Gastrocnemius medialis (tissue), 4 donors: ENCODE data around the gene MRPL39. TPM values are rescaled to one million over a fixed set of nuclear protein-coding genes. Genes with fewer than 3 reads are reported as not detected.

Experiments used
- ATAC-seq, 2 donors: fragments of 150-250 bp; one replicate each; pipeline ENCODE4 v1.9.1; 2016
- DNase-seq, 2 donors: peaks; one replicate each; pipeline ENCODE4 v3.0.0-alpha.2; 2019
- H3K27ac ChIP-seq, 4 donors: fragments of 200-600 bp; sonication (generic); 1 replicate in 1 of 4; 2 replicates in 3 of 4; pipeline ENCODE4 v1.5.1; 2016 to 2018; ENCODE audit warnings: mild to moderate bottlenecking in 2 of 4, moderate library complexity in 1 of 4
- H3K27me3 ChIP-seq, 3 donors: fragments of 200-600 bp; sonication (generic) in 2 of 3; 1 replicate in 1 of 3; 2 replicates in 2 of 3; pipeline versions ENCODE4 v1.5.1 to v1.6.0; 2016 to 2019; ENCODE audit warnings: mild to moderate bottlenecking in 1 of 3, moderate library complexity in 1 of 3
- H3K36me3 ChIP-seq, 2 donors: fragments of 200-600 bp; sonication (generic) in 1 of 2; one replicate each; pipeline ENCODE4 v1.5.1; 2017 to 2018
- H3K4me1 ChIP-seq, 2 donors: fragments of 200-600 bp; sonication (generic) in 1 of 2; one replicate each; pipeline ENCODE4 v1.5.1; 2016 to 2017; ENCODE audit warnings: mild to moderate bottlenecking in 2 of 2
- H3K4me3 ChIP-seq, 4 donors: fragments of 200-600 bp; sonication (generic) in 3 of 4; 1 replicate in 1 of 4; 2 replicates in 3 of 4; pipeline ENCODE4 v1.5.1; 2016 to 2019; ENCODE audit warnings: mild to moderate bottlenecking in 2 of 4
- H3K9me3 ChIP-seq, 3 donors: fragments of 200-600 bp; sonication (generic) in 2 of 3; 1 replicate in 1 of 3; 2 replicates in 2 of 3; pipeline ENCODE4 v1.5.1; 2016 to 2019
- POLR2A ChIP-seq, 2 donors: fragments of 450-650 bp; IDR thresholded peaks; one replicate each; pipeline ENCODE4 v1.6.1; 2017; ENCODE audit warnings: antibody characterized with exemption in 2 of 2, mild to moderate bottlenecking in 2 of 2, moderate library complexity in 2 of 2
- in situ Hi-C, 4 donors: fragments of 200-750 bp; cut with MboI; loops; one replicate each; pipeline versions ENCODE4 v1.15.0 to v1.8.0; 2017; ENCODE audit warnings: low sequenced_read_pairs in 4 of 4
- intact Hi-C: fragments of 100-400 bp; cut with DNase I; formaldehyde crosslinking; loops from one replicate; pipeline ENCODE4 v1.15.1; 2023; ENCODE audit warnings: low total_unique reads
- total RNA-seq, 4 donors: library from RNA; depleted of rRNA; stranded (reverse); fragments of >200 nt; gene quantifications; one replicate each; pipeline versions ENCODE4 v1.1.0 to v1.2.3, GENCODE V29; 2016
- TF ChIP-seq, protein P1 (sequence below), 5 experiments: fragments of 450-650 bp in 3 of 5; fragments of 200-600 bp in 2 of 5; sonication (generic) in 2 of 5; IDR thresholded peaks in 4 of 5; conservative IDR thresholded peaks in 1 of 5; 1 replicate in 4 of 5; 2 replicates in 1 of 5; pipeline ENCODE4 v1.5.1; 2016 to 2019; ENCODE audit warnings: antibody characterized with exemption in 5 of 5, mild to moderate bottlenecking in 3 of 5, moderate library complexity in 3 of 5

MRPL39 gene
- total RNA-seq, 4 donors from 2014 or later: 27.1 to 56.6 (median 39.0) TPM

DNA sequence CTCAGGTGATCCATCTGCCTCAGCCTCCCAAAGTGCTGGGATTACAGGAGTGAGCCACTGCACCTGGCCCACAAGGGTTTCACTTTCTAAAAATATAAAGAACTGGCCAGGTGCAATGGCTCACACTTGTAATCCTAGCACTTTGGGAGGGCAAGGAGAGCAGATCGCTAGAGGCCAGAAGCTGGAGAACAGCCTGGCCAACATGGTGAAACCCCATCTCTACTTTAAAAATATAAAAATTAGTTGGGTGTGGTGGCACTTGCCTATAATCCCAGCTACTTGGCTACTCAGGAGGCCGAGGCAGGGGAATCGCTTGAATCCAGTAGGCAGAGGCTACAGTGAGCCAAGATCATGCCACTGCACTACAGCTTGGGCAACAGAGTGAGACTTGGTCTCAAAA lies 25.7 kb downstream of the MRPL39 start:
- ATAC-seq: no peak
- intact Hi-C loops: no loop called here
- Histone ChIP-seq H3K36me3 (peaks cover 0 to 9% of the 10 kb centered on the region in 2 donors), H3K27ac (no peak overlapping the region), H3K9me3 (no peaks in the 10 kb centered on the region), H3K4me1 (no peaks in the 10 kb centered on the region), H3K27me3 (no peaks in the 10 kb centered on the region), H3K4me3 (no peak overlapping the region)
- TF ChIP-seq, protein P1, sequence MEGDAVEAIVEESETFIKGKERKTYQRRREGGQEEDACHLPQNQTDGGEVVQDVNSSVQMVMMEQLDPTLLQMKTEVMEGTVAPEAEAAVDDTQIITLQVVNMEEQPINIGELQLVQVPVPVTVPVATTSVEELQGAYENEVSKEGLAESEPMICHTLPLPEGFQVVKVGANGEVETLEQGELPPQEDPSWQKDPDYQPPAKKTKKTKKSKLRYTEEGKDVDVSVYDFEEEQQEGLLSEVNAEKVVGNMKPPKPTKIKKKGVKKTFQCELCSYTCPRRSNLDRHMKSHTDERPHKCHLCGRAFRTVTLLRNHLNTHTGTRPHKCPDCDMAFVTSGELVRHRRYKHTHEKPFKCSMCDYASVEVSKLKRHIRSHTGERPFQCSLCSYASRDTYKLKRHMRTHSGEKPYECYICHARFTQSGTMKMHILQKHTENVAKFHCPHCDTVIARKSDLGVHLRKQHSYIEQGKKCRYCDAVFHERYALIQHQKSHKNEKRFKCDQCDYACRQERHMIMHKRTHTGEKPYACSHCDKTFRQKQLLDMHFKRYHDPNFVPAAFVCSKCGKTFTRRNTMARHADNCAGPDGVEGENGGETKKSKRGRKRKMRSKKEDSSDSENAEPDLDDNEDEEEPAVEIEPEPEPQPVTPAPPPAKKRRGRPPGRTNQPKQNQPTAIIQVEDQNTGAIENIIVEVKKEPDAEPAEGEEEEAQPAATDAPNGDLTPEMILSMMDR (IDR thresholded peaks at IDR 0.05 in 4 of 5, conservative IDR thresholded peaks at IDR 0.05 in 1 of 5): no peak
- TF ChIP-seq POLR2A (IDR thresholded peaks at IDR 0.05): no peak
- in situ Hi-C loops: no loop called here
- no peak for DNase-seq

DNA sequence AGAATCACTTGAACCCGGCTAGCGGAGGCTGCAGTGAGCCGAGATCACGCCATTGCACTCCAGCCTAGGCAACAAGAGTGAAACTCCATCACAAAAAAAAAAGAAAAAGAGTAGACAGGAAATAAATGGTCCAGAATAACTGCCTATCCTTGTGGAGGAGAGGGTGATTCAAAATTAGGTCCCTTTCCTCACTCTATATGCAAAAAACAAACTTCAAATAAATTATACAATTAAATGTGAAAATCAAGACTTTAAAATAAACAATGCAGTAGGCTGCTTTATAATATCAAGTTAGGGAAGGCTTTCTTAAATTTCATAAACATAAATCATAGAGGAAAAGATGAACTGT lies 26.4 kb downstream of the MRPL39 start:
- no peak overlapping the region for H3K27ac ChIP-seq
- no peak for DNase-seq
- intact Hi-C loops (no loop called here), in situ Hi-C loops (no loop called here)
- H3K36me3 ChIP-seq: peaks cover 0 to 5% of the 10 kb centered on the region in 2 donors
- no peaks in the 10 kb centered on the region for H3K4me1 ChIP-seq
- no peak for ATAC-seq
- H3K4me3 ChIP-seq: no peak overlapping the region
- H3K9me3 ChIP-seq: no peaks in the 10 kb centered on the region
- TF ChIP-seq, protein P1 (IDR thresholded peaks at IDR 0.05 in 4 of 5, conservative IDR thresholded peaks at IDR 0.05 in 1 of 5): no peak
- TF ChIP-seq POLR2A (IDR thresholded peaks at IDR 0.05): no peak
- no peaks in the 10 kb centered on the region for H3K27me3 ChIP-seq

DNA sequence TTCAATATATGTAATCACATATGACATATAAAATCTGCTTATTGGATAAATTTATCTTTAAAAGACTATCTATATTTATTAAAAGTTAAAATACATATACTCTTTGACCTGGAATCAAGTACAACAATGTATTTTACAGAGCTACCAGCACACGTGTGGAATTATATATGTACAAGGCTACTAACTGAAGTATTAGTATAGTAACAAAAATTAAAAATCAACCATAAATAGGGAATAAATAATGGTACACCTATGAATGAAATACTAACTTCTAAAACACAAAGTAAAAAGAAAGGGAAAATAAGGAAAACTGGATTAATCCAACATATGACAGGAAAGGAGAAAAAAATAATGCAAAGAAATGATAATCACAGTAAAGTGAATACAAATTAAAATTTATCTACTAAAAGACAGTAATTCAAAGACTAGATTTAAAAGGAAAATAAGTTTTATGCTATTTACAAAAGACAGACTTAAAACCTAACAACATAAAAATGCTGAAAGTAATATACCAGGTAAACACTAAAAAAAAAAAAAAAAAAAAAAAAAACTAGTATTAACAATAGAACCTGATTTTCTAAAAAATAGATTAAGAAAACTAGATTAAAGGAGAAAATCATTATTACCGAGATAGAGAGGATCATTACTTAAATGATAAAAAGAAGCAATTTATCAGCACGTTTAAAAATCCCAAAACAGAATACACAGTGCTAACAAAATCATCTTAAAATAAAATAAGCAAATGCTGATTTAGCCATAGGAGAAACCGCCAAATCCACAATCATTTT lies 27.9 kb downstream of the MRPL39 start:
- intact Hi-C loops: no loop called here
- TF ChIP-seq POLR2A (IDR thresholded peaks at IDR 0.05): no peak
- TF ChIP-seq, protein P1 (IDR thresholded peaks at IDR 0.05 in 4 of 5, conservative IDR thresholded peaks at IDR 0.05 in 1 of 5): no peak

DNA sequence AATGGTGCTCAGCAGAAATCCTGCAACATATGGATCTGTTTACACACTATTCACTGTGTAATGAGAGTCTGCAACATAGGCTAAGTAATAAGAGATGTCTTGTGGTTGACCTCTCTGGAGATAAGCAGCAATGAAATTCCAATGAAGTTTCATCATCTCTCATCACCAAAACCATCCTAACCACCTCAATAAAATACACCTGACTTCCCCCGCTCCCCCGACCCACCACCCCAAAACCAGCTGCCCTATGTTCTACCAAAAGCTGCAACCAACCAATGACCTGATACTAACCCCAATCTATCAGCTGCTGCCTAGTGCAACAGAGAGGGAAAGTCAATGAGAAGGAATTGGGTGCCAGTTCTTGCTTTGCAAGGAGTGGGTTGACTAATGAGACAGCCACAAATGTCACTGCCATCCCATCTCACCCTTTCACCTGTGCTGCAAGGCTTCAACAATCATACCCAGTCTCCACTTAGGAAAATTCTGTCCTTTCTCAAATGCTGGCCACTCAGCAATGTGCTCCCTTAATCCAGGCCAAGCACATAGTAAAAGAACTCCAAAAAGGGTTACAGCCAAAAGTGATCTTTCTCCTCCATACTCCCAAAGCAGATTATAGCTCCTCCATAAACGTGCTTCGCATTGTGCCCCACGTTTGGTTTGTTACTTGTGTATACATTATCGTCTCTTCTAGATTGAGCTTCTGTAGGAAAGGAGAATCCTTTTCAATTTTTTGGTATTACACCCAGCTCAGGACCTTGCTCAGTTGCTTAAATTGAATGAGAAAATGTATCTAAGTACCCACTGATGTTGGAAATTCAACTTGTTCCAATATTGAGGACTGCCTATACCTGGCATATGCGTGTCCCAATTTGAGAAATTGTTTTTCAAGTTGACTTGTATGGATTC lies 29.0 kb downstream of the MRPL39 start:
- ATAC-seq: no peak
- no peak for DNase-seq
- Histone ChIP-seq H3K4me3 (no peak overlapping the region), H3K27me3 (no peaks in the 10 kb centered on the region), H3K36me3 (peaks cover 0 to 5% of the 10 kb centered on the region in 2 donors), H3K27ac (no peak overlapping the region), H3K9me3 (no peaks in the 10 kb centered on the region), H3K4me1 (no peaks in the 10 kb centered on the region)
- in situ Hi-C loops: no loop called here
- TF ChIP-seq POLR2A (IDR thresholded peaks at IDR 0.05): no peak
- TF ChIP-seq, protein P1 (IDR thresholded peaks at IDR 0.05 in 4 of 5, conservative IDR thresholded peaks at IDR 0.05 in 1 of 5): no peak
- intact Hi-C loops: no loop called here

More for the DNA sequence above, 27.9 kb downstream of the MRPL39 start:
- no peaks in the 10 kb centered on the region for H3K27me3 ChIP-seq
- no peaks in the 10 kb centered on the region for H3K9me3 ChIP-seq
- in situ Hi-C loops: no loop called here
- H3K36me3 ChIP-seq: peaks cover 0 to 5% of the 10 kb centered on the region in 2 donors
- ATAC-seq (no peak), DNase-seq (no peak)
- no peak overlapping the region for H3K4me3 ChIP-seq
- no peak overlapping the region for H3K27ac ChIP-seq
- no peaks in the 10 kb centered on the region for H3K4me1 ChIP-seq
